Tongue (tissue), 2 donors: ENCODE results near the gene SAMD4A. TPM values are rescaled to one million over a fixed set of nuclear protein-coding genes. Genes with fewer than 3 reads are reported as not detected.

Experiments used
- DNase-seq: peaks from one replicate; pipeline ENCODE4 v3.0.0-alpha.2; 2015
- total RNA-seq: library from RNA; depleted of rRNA; stranded (reverse); fragments of >200 nt; gene quantifications from one replicate; pipeline ENCODE4 v1.2.3, GENCODE V29; 2014

SAMD4A gene
- total RNA-seq, 1 donor from 2014 or later = 95.8 TPM

GRCh38 chr14:54763761-54764160, 196.8 kb downstream of the SAMD4A start:
- DNase-seq = no peak

- no peak for DNase-seq
Observed at GRCh38 chr14:54766276-54767138, 199.6 kb downstream of the SAMD4A start.

GRCh38 chr14:54767139-54767431, 200.2 kb downstream of the SAMD4A start:
- DNase-seq = no peak

GRCh38 chr14:54767450-54767849, 200.5 kb downstream of the SAMD4A start:
- DNase-seq = no peak

GRCh38 chr14:54768501-54769129, 201.7 kb downstream of the SAMD4A start:
- no peak for DNase-seq

GRCh38 chr14:54769951-54770863, 203.3 kb downstream of the SAMD4A start:
- no peak for DNase-seq

GRCh38 chr14:54771411-54772027, 204.6 kb downstream of the SAMD4A start:
- DNase-seq = no peak

GRCh38 chr14:54772451-54772881, 205.5 kb downstream of the SAMD4A start:
- DNase-seq = no peak

- DNase-seq = peak; percentile 95
Observed at GRCh38 chr14:54773171-54774006, 206.5 kb downstream of the SAMD4A start.

- DNase-seq = no peak
Observed at GRCh38 chr14:54774824-54775223, 207.9 kb downstream of the SAMD4A start.

GRCh38 chr14:54775486-54776140, 208.7 kb downstream of the SAMD4A start:
- no peak for DNase-seq

- peak; percentile 69 for DNase-seq
Observed at GRCh38 chr14:54776361-54777001, 209.6 kb downstream of the SAMD4A start.

- DNase-seq = no peak
Observed at GRCh38 chr14:54777395-54777794, 210.5 kb downstream of the SAMD4A start.

- no peak for DNase-seq
Observed at GRCh38 chr14:54778618-54779345, 211.9 kb downstream of the SAMD4A start.

- DNase-seq = no peak
Observed at GRCh38 chr14:54781080-54781479, 214.2 kb downstream of the SAMD4A start.

- no peak for DNase-seq
Observed at GRCh38 chr14:54781961-54782750, 215.2 kb downstream of the SAMD4A start.

- no peak for DNase-seq
Observed at GRCh38 chr14:54782751-54783659, 216.1 kb downstream of the SAMD4A start.

GRCh38 chr14:54783660-54784015, 216.7 kb downstream of the SAMD4A start:
- no peak for DNase-seq
